ENCODE data around the gene MUC3A. TPM values are rescaled to one million over a fixed set of nuclear protein-coding genes. Genes with fewer than 3 reads are reported as not detected.

Gene MUC3A
- total and polyA plus RNA-seq, 2 of the 8 experiments (the other 6 are each of a cell fraction or from before 2014, with no cell fraction given) = 15.4 to 43.9 TPM

- TF ChIP-seq, protein P1, sequence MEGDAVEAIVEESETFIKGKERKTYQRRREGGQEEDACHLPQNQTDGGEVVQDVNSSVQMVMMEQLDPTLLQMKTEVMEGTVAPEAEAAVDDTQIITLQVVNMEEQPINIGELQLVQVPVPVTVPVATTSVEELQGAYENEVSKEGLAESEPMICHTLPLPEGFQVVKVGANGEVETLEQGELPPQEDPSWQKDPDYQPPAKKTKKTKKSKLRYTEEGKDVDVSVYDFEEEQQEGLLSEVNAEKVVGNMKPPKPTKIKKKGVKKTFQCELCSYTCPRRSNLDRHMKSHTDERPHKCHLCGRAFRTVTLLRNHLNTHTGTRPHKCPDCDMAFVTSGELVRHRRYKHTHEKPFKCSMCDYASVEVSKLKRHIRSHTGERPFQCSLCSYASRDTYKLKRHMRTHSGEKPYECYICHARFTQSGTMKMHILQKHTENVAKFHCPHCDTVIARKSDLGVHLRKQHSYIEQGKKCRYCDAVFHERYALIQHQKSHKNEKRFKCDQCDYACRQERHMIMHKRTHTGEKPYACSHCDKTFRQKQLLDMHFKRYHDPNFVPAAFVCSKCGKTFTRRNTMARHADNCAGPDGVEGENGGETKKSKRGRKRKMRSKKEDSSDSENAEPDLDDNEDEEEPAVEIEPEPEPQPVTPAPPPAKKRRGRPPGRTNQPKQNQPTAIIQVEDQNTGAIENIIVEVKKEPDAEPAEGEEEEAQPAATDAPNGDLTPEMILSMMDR (IDR thresholded peaks at IDR 0.05; ENCODE audit: control extremely low read depth in 1 of 3, insufficient read depth in 1 of 3, low read depth in 1 of 3, low read length in 3 of 3) = no peak
- TF ChIP-seq SIX5 (IDR thresholded peaks at IDR 0.05; ENCODE audit: low read depth, low read length) = no peak
- TF ChIP-seq, protein P2, sequence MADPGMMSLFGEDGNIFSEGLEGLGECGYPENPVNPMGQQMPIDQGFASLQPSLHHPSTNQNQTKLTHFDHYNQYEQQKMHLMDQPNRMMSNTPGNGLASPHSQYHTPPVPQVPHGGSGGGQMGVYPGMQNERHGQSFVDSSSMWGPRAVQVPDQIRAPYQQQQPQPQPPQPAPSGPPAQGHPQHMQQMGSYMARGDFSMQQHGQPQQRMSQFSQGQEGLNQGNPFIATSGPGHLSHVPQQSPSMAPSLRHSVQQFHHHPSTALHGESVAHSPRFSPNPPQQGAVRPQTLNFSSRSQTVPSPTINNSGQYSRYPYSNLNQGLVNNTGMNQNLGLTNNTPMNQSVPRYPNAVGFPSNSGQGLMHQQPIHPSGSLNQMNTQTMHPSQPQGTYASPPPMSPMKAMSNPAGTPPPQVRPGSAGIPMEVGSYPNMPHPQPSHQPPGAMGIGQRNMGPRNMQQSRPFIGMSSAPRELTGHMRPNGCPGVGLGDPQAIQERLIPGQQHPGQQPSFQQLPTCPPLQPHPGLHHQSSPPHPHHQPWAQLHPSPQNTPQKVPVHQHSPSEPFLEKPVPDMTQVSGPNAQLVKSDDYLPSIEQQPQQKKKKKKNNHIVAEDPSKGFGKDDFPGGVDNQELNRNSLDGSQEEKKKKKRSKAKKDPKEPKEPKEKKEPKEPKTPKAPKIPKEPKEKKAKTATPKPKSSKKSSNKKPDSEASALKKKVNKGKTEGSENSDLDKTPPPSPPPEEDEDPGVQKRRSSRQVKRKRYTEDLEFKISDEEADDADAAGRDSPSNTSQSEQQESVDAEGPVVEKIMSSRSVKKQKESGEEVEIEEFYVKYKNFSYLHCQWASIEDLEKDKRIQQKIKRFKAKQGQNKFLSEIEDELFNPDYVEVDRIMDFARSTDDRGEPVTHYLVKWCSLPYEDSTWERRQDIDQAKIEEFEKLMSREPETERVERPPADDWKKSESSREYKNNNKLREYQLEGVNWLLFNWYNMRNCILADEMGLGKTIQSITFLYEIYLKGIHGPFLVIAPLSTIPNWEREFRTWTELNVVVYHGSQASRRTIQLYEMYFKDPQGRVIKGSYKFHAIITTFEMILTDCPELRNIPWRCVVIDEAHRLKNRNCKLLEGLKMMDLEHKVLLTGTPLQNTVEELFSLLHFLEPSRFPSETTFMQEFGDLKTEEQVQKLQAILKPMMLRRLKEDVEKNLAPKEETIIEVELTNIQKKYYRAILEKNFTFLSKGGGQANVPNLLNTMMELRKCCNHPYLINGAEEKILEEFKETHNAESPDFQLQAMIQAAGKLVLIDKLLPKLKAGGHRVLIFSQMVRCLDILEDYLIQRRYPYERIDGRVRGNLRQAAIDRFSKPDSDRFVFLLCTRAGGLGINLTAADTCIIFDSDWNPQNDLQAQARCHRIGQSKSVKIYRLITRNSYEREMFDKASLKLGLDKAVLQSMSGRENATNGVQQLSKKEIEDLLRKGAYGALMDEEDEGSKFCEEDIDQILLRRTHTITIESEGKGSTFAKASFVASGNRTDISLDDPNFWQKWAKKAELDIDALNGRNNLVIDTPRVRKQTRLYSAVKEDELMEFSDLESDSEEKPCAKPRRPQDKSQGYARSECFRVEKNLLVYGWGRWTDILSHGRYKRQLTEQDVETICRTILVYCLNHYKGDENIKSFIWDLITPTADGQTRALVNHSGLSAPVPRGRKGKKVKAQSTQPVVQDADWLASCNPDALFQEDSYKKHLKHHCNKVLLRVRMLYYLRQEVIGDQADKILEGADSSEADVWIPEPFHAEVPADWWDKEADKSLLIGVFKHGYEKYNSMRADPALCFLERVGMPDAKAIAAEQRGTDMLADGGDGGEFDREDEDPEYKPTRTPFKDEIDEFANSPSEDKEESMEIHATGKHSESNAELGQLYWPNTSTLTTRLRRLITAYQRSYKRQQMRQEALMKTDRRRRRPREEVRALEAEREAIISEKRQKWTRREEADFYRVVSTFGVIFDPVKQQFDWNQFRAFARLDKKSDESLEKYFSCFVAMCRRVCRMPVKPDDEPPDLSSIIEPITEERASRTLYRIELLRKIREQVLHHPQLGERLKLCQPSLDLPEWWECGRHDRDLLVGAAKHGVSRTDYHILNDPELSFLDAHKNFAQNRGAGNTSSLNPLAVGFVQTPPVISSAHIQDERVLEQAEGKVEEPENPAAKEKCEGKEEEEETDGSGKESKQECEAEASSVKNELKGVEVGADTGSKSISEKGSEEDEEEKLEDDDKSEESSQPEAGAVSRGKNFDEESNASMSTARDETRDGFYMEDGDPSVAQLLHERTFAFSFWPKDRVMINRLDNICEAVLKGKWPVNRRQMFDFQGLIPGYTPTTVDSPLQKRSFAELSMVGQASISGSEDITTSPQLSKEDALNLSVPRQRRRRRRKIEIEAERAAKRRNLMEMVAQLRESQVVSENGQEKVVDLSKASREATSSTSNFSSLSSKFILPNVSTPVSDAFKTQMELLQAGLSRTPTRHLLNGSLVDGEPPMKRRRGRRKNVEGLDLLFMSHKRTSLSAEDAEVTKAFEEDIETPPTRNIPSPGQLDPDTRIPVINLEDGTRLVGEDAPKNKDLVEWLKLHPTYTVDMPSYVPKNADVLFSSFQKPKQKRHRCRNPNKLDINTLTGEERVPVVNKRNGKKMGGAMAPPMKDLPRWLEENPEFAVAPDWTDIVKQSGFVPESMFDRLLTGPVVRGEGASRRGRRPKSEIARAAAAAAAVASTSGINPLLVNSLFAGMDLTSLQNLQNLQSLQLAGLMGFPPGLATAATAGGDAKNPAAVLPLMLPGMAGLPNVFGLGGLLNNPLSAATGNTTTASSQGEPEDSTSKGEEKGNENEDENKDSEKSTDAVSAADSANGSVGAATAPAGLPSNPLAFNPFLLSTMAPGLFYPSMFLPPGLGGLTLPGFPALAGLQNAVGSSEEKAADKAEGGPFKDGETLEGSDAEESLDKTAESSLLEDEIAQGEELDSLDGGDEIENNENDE (IDR thresholded peaks at IDR 0.05; ENCODE audit: insufficient replicate concordance, low read length) = no peak
- TF ChIP-seq SIRT6 (IDR thresholded peaks at IDR 0.05; ENCODE audit: low read length) = no peak
- TF ChIP-seq ZNF274 (IDR thresholded peaks at IDR 0.05; ENCODE audit: borderline replicate concordance, extremely low read depth, low read length) = no peak
- TF ChIP-seq TAF7 (optimal IDR thresholded peaks at IDR 0.05; ENCODE audit: borderline replicate concordance, low read depth, low read length) = no peak
- TF ChIP-seq TEAD4 (IDR thresholded peaks at IDR 0.05; ENCODE audit: low read depth, low read length) = no peak
These were observed 3.3 kb downstream of the MUC3A start (continued) for GRCh38 chr7:100952641-100953040.

All from H1 (cell line).